Stimulated activated CD8-positive, alpha-beta memory T cell treated with anti-CD3 and anti-CD28 coated beads, Interleukin-2, amount 100 ng/mL, for 48 hours (primary cell): ENCODE measurements around the gene MPIG6B.
A peak's percentile ranks its signal among the peaks of the same experiment; 100 is the strongest.

Experiments used
- DNase-seq, 2 donors: peaks; one replicate each; pipeline ENCODE4 v3.0.0-alpha.2; 2020; ENCODE audit warnings: low read depth in 2 of 2

Gene MPIG6B

GRCh38 chr6:31723245-31723979, at the start of gene MPIG6B:
MPIG6B (plus strand) TSS chr6:31723373; CDS start chr6:31723384, 11 bp downstream.
- DNase-seq, result no peak

GRCh38 chr6:31676322-31676903, 46.8 kb upstream of the MPIG6B start:
- no peak for DNase-seq

- DNase-seq, result no peak
Observed at GRCh38 chr6:31676904-31677303, 46.3 kb upstream of the MPIG6B start.

- no peak for DNase-seq
Observed at GRCh38 chr6:31677955-31678354, 45.2 kb upstream of the MPIG6B start.

GRCh38 chr6:31680226-31681134, 42.7 kb upstream of the MPIG6B start, which contains the start of gene LY6G5C:
LY6G5C (minus strand) TSS chr6:31681067; CDS start chr6:31680373, 694 bp downstream.
- DNase-seq, result peak in 1 of 2 donors; percentile 39

- peak in 1 of 2 donors; percentile 37 for DNase-seq
Observed at GRCh38 chr6:31681135-31681671, 42.0 kb upstream of the MPIG6B start.

GRCh38 chr6:31683591-31683990, 39.6 kb upstream of the MPIG6B start:
- DNase-seq, result no peak

GRCh38 chr6:31686483-31686882, 36.7 kb upstream of the MPIG6B start:
- DNase-seq, result no peak

GRCh38 chr6:31687321-31687720, 35.9 kb upstream of the MPIG6B start:
- DNase-seq, result no peak

GRCh38 chr6:31687860-31688693, 35.1 kb upstream of the MPIG6B start:
- no peak for DNase-seq

GRCh38 chr6:31689249-31690110, 33.7 kb upstream of the MPIG6B start:
- DNase-seq, result no peak

- no peak for DNase-seq
Observed at GRCh38 chr6:31690231-31691077, 32.7 kb upstream of the MPIG6B start.

- DNase-seq, result no peak
Observed at GRCh38 chr6:31691078-31691463, 32.1 kb upstream of the MPIG6B start.

GRCh38 chr6:31691564-31692108, 31.5 kb upstream of the MPIG6B start:
- no peak for DNase-seq

GRCh38 chr6:31692353-31692752, 30.8 kb upstream of the MPIG6B start:
- no peak for DNase-seq

- DNase-seq, result no peak
Observed at GRCh38 chr6:31692886-31693285, 30.3 kb upstream of the MPIG6B start.

- no peak for DNase-seq
Observed at GRCh38 chr6:31693535-31693934, 29.6 kb upstream of the MPIG6B start.

GRCh38 chr6:31697555-31697954, 25.6 kb upstream of the MPIG6B start:
- no peak for DNase-seq
